Vagina (tissue), 2 donors: ENCODE measurements around the gene SERPINI1. TPM values are rescaled to one million over a fixed set of nuclear protein-coding genes. Genes with fewer than 3 reads are reported as not detected.

Experiments used
- DNase-seq, 2 donors: peaks; one replicate each; pipeline ENCODE4 v3.0.0-alpha.2; 2017; ENCODE audit errors: extremely low spot score in 2 of 2
- H3K27ac ChIP-seq: fragments of 200-600 bp; sonication (generic); one replicate; pipeline ENCODE4 v1.5.1; 2019
- H3K27me3 ChIP-seq: fragments of 200-600 bp; sonication (generic); one replicate; pipeline ENCODE4 v1.5.1; 2019
- H3K36me3 ChIP-seq, 2 donors: fragments of 200-600 bp; sonication (generic); one replicate each; pipeline ENCODE4 v1.5.1; 2017 to 2019
- H3K4me1 ChIP-seq: fragments of 200-600 bp; sonication (generic); one replicate; pipeline ENCODE4 v1.5.1; 2019
- H3K4me3 ChIP-seq, 2 donors: fragments of 200-600 bp; sonication (generic); 1 replicate in 1 of 2; 2 replicates in 1 of 2; pipeline ENCODE4 v1.5.1; 2016 to 2019
- H3K9me3 ChIP-seq: fragments of 200-600 bp; sonication (generic); one replicate; pipeline ENCODE4 v1.5.1; 2019
- CTCF ChIP-seq, 3 experiments: fragments of 450-650 bp in 2 of 3; fragments of 200-600 bp in 1 of 3; sonication (generic) in 1 of 3; IDR thresholded peaks; one replicate each; pipeline ENCODE4 v1.5.1; 2017 to 2019; ENCODE audit warnings: antibody characterized with exemption in 3 of 3, mild to moderate bottlenecking in 2 of 3, moderate library complexity in 2 of 3
- POLR2A ChIP-seq, 2 donors: fragments of 450-650 bp; IDR thresholded peaks; one replicate each; pipeline ENCODE4 v1.6.1; 2017; ENCODE audit warnings: antibody characterized with exemption in 2 of 2, mild to moderate bottlenecking in 2 of 2, moderate library complexity in 2 of 2
- POLR2AphosphoS5 ChIP-seq, 2 donors: sonication (generic); formaldehyde crosslinking; IDR thresholded peaks; one replicate each; pipeline ENCODE4 v1.9.0; 2017; ENCODE audit warnings: antibody characterized with exemption in 2 of 2, mild to moderate bottlenecking in 2 of 2, low read depth in 1 of 2; ENCODE audit not compliant: insufficient read depth in 1 of 2
- intact Hi-C: fragments of 100-400 bp; cut with DNase I; formaldehyde crosslinking; loops from one replicate; pipeline ENCODE4 v1.15.1; 2023
- total RNA-seq: library from RNA; depleted of rRNA; stranded (reverse); fragments of >200 nt; gene quantifications from one replicate; pipeline ENCODE4 v1.2.3, GENCODE V29; 2016

Gene SERPINI1
- total RNA-seq, 1 donor from 2014 or later = 13.8 TPM

DNA sequence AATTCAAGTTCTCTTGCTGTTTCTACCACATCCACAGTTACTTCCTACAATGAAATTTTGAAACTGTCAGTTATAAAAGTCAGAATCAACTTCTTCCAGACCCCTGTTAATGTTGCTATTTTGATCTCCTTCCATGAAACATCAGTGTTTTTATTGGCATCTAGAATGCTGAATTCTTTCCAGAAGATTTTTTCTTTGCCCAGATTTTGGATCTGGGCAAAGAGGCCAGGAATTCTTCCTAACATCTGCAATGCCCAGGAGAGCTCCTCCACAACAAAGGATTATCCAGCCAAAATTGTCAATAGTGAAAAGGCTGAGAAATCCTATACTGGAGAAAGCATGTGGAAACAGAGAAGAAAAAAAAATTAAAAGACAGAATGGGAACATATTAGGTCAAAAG is 75.5 kb downstream of the SERPINI1 start:
- DNase-seq = no peak
- Histone ChIP-seq H3K27me3 (no peaks in the 10 kb centered on the region), H3K4me1 (peaks cover 21% of the 10 kb centered on the region), H3K27ac (no peak overlapping the region), H3K9me3 (no peaks in the 10 kb centered on the region), H3K36me3 (no peaks in the 10 kb centered on the region), H3K4me3 (no peak overlapping the region)
- TF ChIP-seq POLR2AphosphoS5 (IDR thresholded peaks at IDR 0.05; ENCODE audit: insufficient read depth in 1 of 2, low read depth in 1 of 2) (no peak), POLR2A (IDR thresholded peaks at IDR 0.05) (no peak), CTCF (IDR thresholded peaks at IDR 0.05) (no peak)
- intact Hi-C loops = no loop called here

- DNase-seq = no peak
- peak overlapping the region; percentile 47 for H3K27ac ChIP-seq
- H3K27me3 ChIP-seq = no peaks in the 10 kb centered on the region
Observed at GRCh38 chr3:167813169-167814123, 77.9 kb downstream of the SERPINI1 start.

GRCh38 chr3:167814441-167814951 is 79.0 kb downstream of the SERPINI1 start:
- Histone ChIP-seq H3K4me3 (no peak overlapping the region), H3K27me3 (no peaks in the 10 kb centered on the region), H3K36me3 (no peaks in the 10 kb centered on the region), H3K27ac (no peak overlapping the region), H3K9me3 (no peaks in the 10 kb centered on the region), H3K4me1 (peaks cover 21% of the 10 kb centered on the region)
- DNase-seq = no peak
- no peak for TF ChIP-seq CTCF (IDR thresholded peaks at IDR 0.05)
- TF ChIP-seq POLR2A (IDR thresholded peaks at IDR 0.05) = no peak
- TF ChIP-seq POLR2AphosphoS5 (IDR thresholded peaks at IDR 0.05; ENCODE audit: insufficient read depth in 1 of 2, low read depth in 1 of 2) = peak in 1 of 2 donors; percentile 75
- intact Hi-C loops = no loop called here

More at GRCh38 chr3:167813169-167814123, 77.9 kb downstream of the SERPINI1 start:
- Histone ChIP-seq H3K36me3 (no peaks in the 10 kb centered on the region), H3K4me3 (no peak overlapping the region), H3K4me1 (peaks cover 21% of the 10 kb centered on the region), H3K9me3 (no peaks in the 10 kb centered on the region)
- TF ChIP-seq POLR2AphosphoS5 (IDR thresholded peaks at IDR 0.05; ENCODE audit: insufficient read depth in 1 of 2, low read depth in 1 of 2) (no peak), POLR2A (IDR thresholded peaks at IDR 0.05) (no peak), CTCF (IDR thresholded peaks at IDR 0.05) (no peak)
- intact Hi-C loops = no loop called here

DNA sequence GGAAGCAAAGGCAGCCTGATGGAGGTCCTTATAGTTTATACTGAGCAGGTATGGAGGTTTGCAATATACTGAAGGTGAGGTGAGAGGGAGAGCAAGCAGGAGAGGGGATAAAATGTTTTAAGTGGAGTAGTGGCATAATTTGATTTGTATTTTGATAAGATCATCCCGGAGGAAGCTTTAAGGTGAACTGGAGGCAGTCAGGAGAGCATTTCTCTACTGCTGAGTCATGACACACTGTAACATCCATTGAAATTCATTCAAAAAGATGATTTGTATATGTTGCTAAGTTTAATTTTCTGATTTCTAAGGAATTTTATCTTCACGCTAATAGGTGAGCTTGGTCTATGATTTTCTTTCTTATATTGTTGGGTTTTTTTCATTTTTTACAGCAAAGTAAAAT is 81.4 kb downstream of the SERPINI1 start:
- Histone ChIP-seq H3K36me3 (no peaks in the 10 kb centered on the region), H3K9me3 (no peaks in the 10 kb centered on the region), H3K4me1 (peaks cover 21% of the 10 kb centered on the region), H3K4me3 (no peak overlapping the region), H3K27me3 (no peaks in the 10 kb centered on the region), H3K27ac (no peak overlapping the region)
- intact Hi-C loops = no loop called here
- no peak for DNase-seq
- TF ChIP-seq CTCF (IDR thresholded peaks at IDR 0.05) (no peak), POLR2AphosphoS5 (IDR thresholded peaks at IDR 0.05; ENCODE audit: insufficient read depth in 1 of 2, low read depth in 1 of 2) (no peak), POLR2A (IDR thresholded peaks at IDR 0.05) (no peak)
